ENCODE measurements around the gene SLX1A. TPM values are rescaled to one million over a fixed set of nuclear protein-coding genes. Genes with fewer than 3 reads are reported as not detected.
A peak's percentile ranks its signal among the peaks of the same experiment; 100 is the strongest.
"Not testable (repeated sequence)": the region's sequence is repeated elsewhere in the genome, so short reads cannot be mapped to it uniquely, and the experiment has no call there.

The SLX1A gene
- total RNA-seq, result 10 to 100 TPM; 31.9 to 51.1 (median 46.5) TPM

DNA sequence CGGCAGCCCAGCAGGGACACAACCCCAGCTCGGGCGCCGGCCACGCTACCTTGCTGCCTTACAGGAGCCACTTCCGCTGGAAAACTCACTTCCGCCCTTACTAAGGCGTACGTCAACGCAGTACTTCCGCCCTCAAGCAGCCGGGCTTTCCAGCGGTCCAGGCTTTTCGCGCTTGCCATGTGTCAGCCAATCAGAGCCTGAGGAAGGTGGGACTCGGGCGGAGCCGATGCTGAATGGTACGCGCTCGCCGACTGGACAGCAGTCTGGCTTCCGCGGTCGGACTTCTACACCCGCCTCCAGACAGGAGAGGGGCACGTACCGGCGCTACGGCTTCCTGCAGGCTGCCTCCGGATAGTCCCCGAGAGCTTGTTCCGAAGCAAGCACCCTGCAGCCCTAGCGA, at the start of gene SLX1A, which contains the start of gene BOLA2B:
TSS of gene SLX1A (plus strand) at position 261 of the 400 bp plus-strand sequence. CDS start 210 bp downstream, outside the sequence.
TSS of gene BOLA2B (minus strand) at position 52 of the 400 bp plus-strand sequence. CDS start 71 bp downstream, outside the sequence.
- H3K27me3 ChIP-seq; DNase-seq; H3K36me3 ChIP-seq; H3K9me3 ChIP-seq; H3K4me1 ChIP-seq; intact Hi-C loops (cut with DNase I): not testable (repeated sequence)
- Histone ChIP-seq H3K27ac (peak within 1 kb of the TSS in 3 of 4 donors; percentile 25 to 64 (median 36)), H3K4me3 (peak within 1 kb of the TSS in 3 of 4 donors; percentile 39 to 64 (median 39))
- no CpG with 5 or more reads among the region's 34 CpGs for WGBS, 2 donors

DNA sequence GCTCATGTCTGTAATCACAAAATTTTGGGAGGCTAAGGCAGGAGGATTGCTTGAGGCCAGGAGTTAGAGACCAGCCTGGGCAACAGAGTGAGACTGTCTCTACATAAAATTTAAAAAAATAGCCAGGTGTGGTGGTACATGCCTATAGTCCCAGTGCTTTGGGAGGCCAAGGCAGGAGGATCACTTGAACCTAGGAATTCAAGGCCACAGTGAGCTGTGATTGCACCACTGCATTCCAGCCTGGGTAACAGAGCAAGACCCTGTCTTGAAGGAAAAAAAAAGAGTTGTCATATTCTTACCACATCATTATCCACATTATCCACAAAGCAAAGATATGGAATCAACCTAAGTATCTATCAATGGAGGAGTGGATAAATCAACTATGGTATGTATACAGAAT, 49.7 kb upstream of the SLX1A start:
- DNase-seq, result no peak
- no peak overlapping the region for H3K27ac ChIP-seq
- H3K36me3 ChIP-seq, result no peaks in the 10 kb centered on the region
- no peaks in the 10 kb centered on the region for H3K27me3 ChIP-seq
- intact Hi-C loops (cut with DNase I), result no loop called here
- no peaks in the 10 kb centered on the region for H3K4me1 ChIP-seq
- no peak for TF ChIP-seq POLR2A (IDR thresholded peaks at IDR 0.05)
- TF ChIP-seq, protein P1, sequence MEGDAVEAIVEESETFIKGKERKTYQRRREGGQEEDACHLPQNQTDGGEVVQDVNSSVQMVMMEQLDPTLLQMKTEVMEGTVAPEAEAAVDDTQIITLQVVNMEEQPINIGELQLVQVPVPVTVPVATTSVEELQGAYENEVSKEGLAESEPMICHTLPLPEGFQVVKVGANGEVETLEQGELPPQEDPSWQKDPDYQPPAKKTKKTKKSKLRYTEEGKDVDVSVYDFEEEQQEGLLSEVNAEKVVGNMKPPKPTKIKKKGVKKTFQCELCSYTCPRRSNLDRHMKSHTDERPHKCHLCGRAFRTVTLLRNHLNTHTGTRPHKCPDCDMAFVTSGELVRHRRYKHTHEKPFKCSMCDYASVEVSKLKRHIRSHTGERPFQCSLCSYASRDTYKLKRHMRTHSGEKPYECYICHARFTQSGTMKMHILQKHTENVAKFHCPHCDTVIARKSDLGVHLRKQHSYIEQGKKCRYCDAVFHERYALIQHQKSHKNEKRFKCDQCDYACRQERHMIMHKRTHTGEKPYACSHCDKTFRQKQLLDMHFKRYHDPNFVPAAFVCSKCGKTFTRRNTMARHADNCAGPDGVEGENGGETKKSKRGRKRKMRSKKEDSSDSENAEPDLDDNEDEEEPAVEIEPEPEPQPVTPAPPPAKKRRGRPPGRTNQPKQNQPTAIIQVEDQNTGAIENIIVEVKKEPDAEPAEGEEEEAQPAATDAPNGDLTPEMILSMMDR (IDR thresholded peaks at IDR 0.05), result no peak
- peaks cover 0 to 5% (median 0%) of the 10 kb centered on the region in 3 donors for H3K9me3 ChIP-seq
- no peak overlapping the region for H3K4me3 ChIP-seq

DNA sequence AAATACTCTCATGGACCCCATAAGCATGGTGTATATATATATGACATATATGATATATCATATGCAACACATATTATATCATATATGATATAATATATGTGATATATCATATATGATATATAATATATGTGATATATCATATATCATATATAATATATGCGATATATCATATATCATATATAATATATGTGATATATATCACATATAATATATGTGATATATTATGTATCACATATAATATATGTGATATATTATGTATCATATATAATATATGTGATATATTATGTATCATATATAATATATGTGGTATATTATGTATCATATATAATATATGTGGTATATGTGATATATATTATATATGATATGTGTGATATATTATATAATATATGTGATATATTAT, 48.8 kb upstream of the SLX1A start:
- DNase-seq, result no peak
- TF ChIP-seq POLR2A (IDR thresholded peaks at IDR 0.05), result no peak
- TF ChIP-seq, protein P1 (IDR thresholded peaks at IDR 0.05), result no peak
- H3K27ac ChIP-seq, result no peak overlapping the region
- intact Hi-C loops (cut with DNase I), result no loop called here
- H3K27me3 ChIP-seq, result no peaks in the 10 kb centered on the region
- H3K36me3 ChIP-seq, result no peaks in the 10 kb centered on the region
- peaks cover 0 to 14% (median 3%) of the 10 kb centered on the region in 3 donors for H3K9me3 ChIP-seq
- no peaks in the 10 kb centered on the region for H3K4me1 ChIP-seq
- 40 to 72% methylated on average over 1 of the region's 1 CpG for WGBS, 2 donors
- H3K4me3 ChIP-seq, result no peak overlapping the region

DNA sequence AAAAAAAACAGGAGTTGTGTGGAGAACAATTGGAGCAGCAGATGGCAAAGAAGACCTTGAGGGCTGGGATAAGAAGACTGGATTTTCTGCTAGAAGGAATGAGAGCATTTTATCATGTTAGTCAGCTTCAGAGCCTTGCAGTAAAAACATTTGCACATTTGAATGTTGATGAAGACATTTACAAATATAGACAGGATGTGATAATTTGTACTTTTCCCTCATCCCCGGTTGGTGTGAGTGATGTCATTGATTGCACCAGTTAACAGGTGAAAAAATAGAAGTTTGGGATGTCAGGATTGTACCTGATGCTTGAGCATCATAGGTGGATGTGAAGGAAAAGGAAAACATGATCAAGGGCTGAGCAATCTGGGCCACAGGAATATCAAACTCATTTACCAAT, 48.0 kb upstream of the SLX1A start:
- Histone ChIP-seq H3K36me3 (no peaks in the 10 kb centered on the region), H3K4me3 (no peak overlapping the region), H3K27ac (no peak overlapping the region), H3K4me1 (no peaks in the 10 kb centered on the region), H3K27me3 (no peaks in the 10 kb centered on the region), H3K9me3 (peaks cover 0 to 15% (median 3%) of the 10 kb centered on the region in 3 donors)
- WGBS, 2 donors, result 39 to 60% methylated on average over 1 of the region's 1 CpG
- intact Hi-C loops (cut with DNase I), result no loop called here
- TF ChIP-seq, protein P1 (IDR thresholded peaks at IDR 0.05), result no peak
- TF ChIP-seq POLR2A (IDR thresholded peaks at IDR 0.05), result no peak
- DNase-seq, result no peak

DNA sequence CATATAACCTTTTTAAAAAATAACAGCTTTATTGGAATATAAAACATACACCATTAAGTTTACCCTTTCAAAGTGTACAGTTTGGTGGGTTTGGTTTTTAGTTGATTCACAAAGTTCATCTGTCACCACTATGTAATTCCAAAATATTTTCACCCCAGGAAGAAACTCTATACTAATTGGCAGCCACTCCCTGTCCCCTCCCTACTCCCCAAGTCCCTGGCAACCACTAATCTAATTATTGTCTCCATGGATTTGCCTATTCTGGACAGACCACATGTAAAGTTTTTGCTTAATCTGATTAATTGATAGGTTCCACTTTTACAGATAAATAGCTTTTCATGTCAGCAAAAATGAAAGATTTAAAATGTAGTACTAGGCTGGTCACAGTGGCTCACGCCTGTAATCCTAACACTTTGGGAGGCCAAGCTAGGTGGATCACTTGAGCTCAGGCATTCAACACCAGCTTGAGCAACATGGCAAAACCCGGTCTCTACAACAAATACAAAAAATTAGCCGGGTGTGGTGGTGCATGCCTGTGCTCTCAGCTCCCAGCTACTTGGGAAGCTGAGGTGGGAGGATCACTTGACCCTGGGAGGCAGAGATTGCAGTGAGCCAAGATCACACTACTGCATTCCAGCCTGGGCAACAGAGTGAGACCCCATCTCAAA, 45.7 kb upstream of the SLX1A start:
- no peak for DNase-seq
- H3K9me3 ChIP-seq, result peaks cover 0 to 15% (median 3%) of the 10 kb centered on the region in 3 donors
- H3K4me1 ChIP-seq, result no peaks in the 10 kb centered on the region
- 76 to 79% methylated on average over 3 of the region's 3 CpGs for WGBS, 2 donors
- no peak overlapping the region for H3K4me3 ChIP-seq
- no peaks in the 10 kb centered on the region for H3K27me3 ChIP-seq
- TF ChIP-seq, protein P1 (IDR thresholded peaks at IDR 0.05), result no peak
- no peak for TF ChIP-seq POLR2A (IDR thresholded peaks at IDR 0.05)
- no peak overlapping the region for H3K27ac ChIP-seq
- intact Hi-C loops (cut with DNase I), result no loop called here
- H3K36me3 ChIP-seq, result no peaks in the 10 kb centered on the region

Data from esophagus squamous epithelium (tissue), 5 donors.